ENCODE data around the gene CFAP299. TPM values are rescaled to one million over a fixed set of nuclear protein-coding genes. Genes with fewer than 3 reads are reported as not detected.

CFAP299 gene
- total and polyA plus RNA-seq, 2 experiments from 2014 or later = not detected

- WGBS (ENCODE audit: low lambda C conversion rate, missing lambda C conversion rate) = 92% methylated on average over 1 of the region's 1 CpG
- Histone ChIP-seq H3K9me3 (ENCODE audit: low read depth) (no peaks in the 10 kb centered on the region), H2AFZ (no peak overlapping the region), H3K27me3 (no peaks in the 10 kb centered on the region), H3K4me3 (no peak overlapping the region), H4K20me1 (ENCODE audit: insufficient read depth, poor library complexity, severe bottlenecking) (no peaks in the 10 kb centered on the region), H3K4me1 (ENCODE audit: insufficient read depth) (no peaks in the 10 kb centered on the region), H3K4me2 (no peak overlapping the region), H3K9me2 (replicated peaks; ENCODE audit: insufficient read depth) (no peaks in the 10 kb centered on the region), H3K79me2 (no peaks in the 10 kb centered on the region), H3K27ac (no peak overlapping the region), H3K36me3 (replicated peaks; ENCODE audit: insufficient read depth, low read depth) (no peaks in the 10 kb centered on the region)
- TF ChIP-seq EZH2phosphoT487 (IDR thresholded peaks at IDR 0.05; ENCODE audit: low read depth, severe bottlenecking, unreplicated experiment) (no peak), CTCF (IDR thresholded peaks at IDR 0.05; ENCODE audit: poor library complexity) (no peak), EZH2 (IDR thresholded peaks at IDR 0.05; ENCODE audit: borderline replicate concordance) (no peak)
- no peak for DNase-seq (ENCODE audit: low spot score)
Measured at GRCh38 chr4:80578001-80578400, 242.5 kb downstream of the CFAP299 start.

GRCh38 chr4:80585542-80585941, 250.0 kb downstream of the CFAP299 start:
- Histone ChIP-seq H2AFZ (no peak overlapping the region), H3K27ac (no peak overlapping the region), H3K4me2 (no peak overlapping the region), H3K9me2 (replicated peaks; ENCODE audit: insufficient read depth) (no peaks in the 10 kb centered on the region), H3K4me1 (ENCODE audit: insufficient read depth) (no peaks in the 10 kb centered on the region), H3K4me3 (no peak overlapping the region), H3K36me3 (replicated peaks; ENCODE audit: insufficient read depth, low read depth) (no peaks in the 10 kb centered on the region), H3K27me3 (no peaks in the 10 kb centered on the region), H3K9me3 (ENCODE audit: low read depth) (no peaks in the 10 kb centered on the region), H3K79me2 (no peaks in the 10 kb centered on the region), H4K20me1 (ENCODE audit: insufficient read depth, poor library complexity, severe bottlenecking) (no peaks in the 10 kb centered on the region)
- TF ChIP-seq EZH2 (IDR thresholded peaks at IDR 0.05; ENCODE audit: borderline replicate concordance) (no peak), CTCF (IDR thresholded peaks at IDR 0.05; ENCODE audit: poor library complexity) (no peak), EZH2phosphoT487 (IDR thresholded peaks at IDR 0.05; ENCODE audit: low read depth, severe bottlenecking, unreplicated experiment) (no peak)
- DNase-seq (ENCODE audit: low spot score) = no peak

GRCh38 chr4:80586716-80587115, 251.2 kb downstream of the CFAP299 start:
- Histone ChIP-seq H3K4me2 (no peak overlapping the region), H3K9me3 (ENCODE audit: low read depth) (no peaks in the 10 kb centered on the region), H2AFZ (no peak overlapping the region), H3K4me3 (no peak overlapping the region), H3K79me2 (no peaks in the 10 kb centered on the region), H3K27ac (no peak overlapping the region), H3K9me2 (replicated peaks; ENCODE audit: insufficient read depth) (no peaks in the 10 kb centered on the region), H3K36me3 (replicated peaks; ENCODE audit: insufficient read depth, low read depth) (no peaks in the 10 kb centered on the region), H3K4me1 (ENCODE audit: insufficient read depth) (no peaks in the 10 kb centered on the region), H3K27me3 (no peaks in the 10 kb centered on the region), H4K20me1 (ENCODE audit: insufficient read depth, poor library complexity, severe bottlenecking) (no peaks in the 10 kb centered on the region)
- WGBS (ENCODE audit: low lambda C conversion rate, missing lambda C conversion rate) = 89% methylated on average over 2 of the region's 2 CpGs
- TF ChIP-seq CTCF (IDR thresholded peaks at IDR 0.05; ENCODE audit: poor library complexity) = no peak
- TF ChIP-seq EZH2 (IDR thresholded peaks at IDR 0.05; ENCODE audit: borderline replicate concordance) = no peak
- TF ChIP-seq EZH2phosphoT487 (IDR thresholded peaks at IDR 0.05; ENCODE audit: low read depth, severe bottlenecking, unreplicated experiment) = no peak
- DNase-seq (ENCODE audit: low spot score) = no peak

- no peak overlapping the region for H3K27ac ChIP-seq
- H2AFZ ChIP-seq = no peak overlapping the region
- no peak for DNase-seq (ENCODE audit: low spot score)
- 90% methylated on average over 2 of the region's 2 CpGs for WGBS (ENCODE audit: low lambda C conversion rate, missing lambda C conversion rate)
- H3K79me2 ChIP-seq = no peaks in the 10 kb centered on the region
- no peaks in the 10 kb centered on the region for H4K20me1 ChIP-seq (ENCODE audit: insufficient read depth, poor library complexity, severe bottlenecking)
- H3K27me3 ChIP-seq = no peaks in the 10 kb centered on the region
- H3K9me3 ChIP-seq (ENCODE audit: low read depth) = no peaks in the 10 kb centered on the region
- no peaks in the 10 kb centered on the region for H3K9me2 ChIP-seq (replicated peaks; ENCODE audit: insufficient read depth)
- TF ChIP-seq EZH2phosphoT487 (IDR thresholded peaks at IDR 0.05; ENCODE audit: low read depth, severe bottlenecking, unreplicated experiment) (no peak), EZH2 (IDR thresholded peaks at IDR 0.05; ENCODE audit: borderline replicate concordance) (no peak), CTCF (IDR thresholded peaks at IDR 0.05; ENCODE audit: poor library complexity) (no peak)
- H3K4me3 ChIP-seq = no peak overlapping the region
- H3K36me3 ChIP-seq (replicated peaks; ENCODE audit: insufficient read depth, low read depth) = no peaks in the 10 kb centered on the region
- H3K4me2 ChIP-seq = no peak overlapping the region
- H3K4me1 ChIP-seq (ENCODE audit: insufficient read depth) = no peaks in the 10 kb centered on the region
Measured at GRCh38 chr4:80587871-80588385, 252.4 kb downstream of the CFAP299 start.
